ENCODE results near the gene NYAP1.
"Not testable (repeated sequence)": the region's sequence is repeated elsewhere in the genome, so short reads cannot be mapped to it uniquely, and the experiment has no call there.

NYAP1 gene

GRCh38 chr7:100500743-100501142 is 17.0 kb downstream of the NYAP1 start:
- H3K9me3 ChIP-seq (replicated peaks in 1 of 2; ENCODE audit: control insufficient read depth in 2 of 2, insufficient read depth in 1 of 2, low read depth in 1 of 2, low read length in 2 of 2); H3K18ac ChIP-seq (ENCODE audit: low read length); H4K91ac ChIP-seq (ENCODE audit: low read depth, low read length, poor library complexity); H2AK5ac ChIP-seq (ENCODE audit: low read depth, low read length); H3K4me2 ChIP-seq (ENCODE audit: insufficient read depth, low read length, poor library complexity, severe bottlenecking); H3K23ac ChIP-seq (ENCODE audit: low read depth, low read length, poor library complexity); H3K27me3 ChIP-seq (ENCODE audit: control insufficient read depth in 3 of 3, insufficient read depth in 3 of 3, low read depth in 1 of 3, low read length in 3 of 3); H3K9ac ChIP-seq (ENCODE audit: low read depth, low read length, poor library complexity); H3K4ac ChIP-seq (ENCODE audit: low read length); H3K79me1 ChIP-seq (ENCODE audit: low read depth, low read length); H2AFZ ChIP-seq (ENCODE audit: low read length); H3K27ac ChIP-seq (replicated peaks; ENCODE audit: low read length); H2BK15ac ChIP-seq (ENCODE audit: low read length); H3K36me3 ChIP-seq (replicated peaks in 1 of 2; ENCODE audit: control insufficient read depth in 2 of 2, insufficient read depth in 2 of 2, low read length in 2 of 2); H2BK120ac ChIP-seq (ENCODE audit: low read depth, low read length); DNase-seq (ENCODE audit: low spot score); H3K4me1 ChIP-seq (ENCODE audit: control insufficient read depth in 2 of 2, insufficient read depth in 1 of 2, low read depth in 1 of 2, low read length in 2 of 2); H4K8ac ChIP-seq (ENCODE audit: low read depth, low read length); H2BK12ac ChIP-seq (ENCODE audit: low read length); H2BK5ac ChIP-seq (ENCODE audit: low read length); H3K14ac ChIP-seq (ENCODE audit: low read length); H3K4me3 ChIP-seq (ENCODE audit: low read length in 2 of 2): not testable (repeated sequence)
- no CpG with 5 or more reads among the region's 2 CpGs for WGBS, 2 donors (ENCODE audit: extremely low coverage in 2 of 2, insufficient read length in 2 of 2, insufficient replicate concordance in 1 of 2)

GRCh38 chr7:100504031-100504430 is 20.3 kb downstream of the NYAP1 start:
- not testable (repeated sequence) for H2BK5ac ChIP-seq (ENCODE audit: low read length); H3K14ac ChIP-seq (ENCODE audit: low read length); H3K4me1 ChIP-seq (ENCODE audit: control insufficient read depth in 2 of 2, insufficient read depth in 1 of 2, low read depth in 1 of 2, low read length in 2 of 2); H2BK12ac ChIP-seq (ENCODE audit: low read length); H3K9me3 ChIP-seq (replicated peaks in 1 of 2; ENCODE audit: control insufficient read depth in 2 of 2, insufficient read depth in 1 of 2, low read depth in 1 of 2, low read length in 2 of 2); H4K8ac ChIP-seq (ENCODE audit: low read depth, low read length); H3K36me3 ChIP-seq (replicated peaks in 1 of 2; ENCODE audit: control insufficient read depth in 2 of 2, insufficient read depth in 2 of 2, low read length in 2 of 2); H3K4me2 ChIP-seq (ENCODE audit: insufficient read depth, low read length, poor library complexity, severe bottlenecking); H3K4ac ChIP-seq (ENCODE audit: low read length); H3K18ac ChIP-seq (ENCODE audit: low read length); H4K91ac ChIP-seq (ENCODE audit: low read depth, low read length, poor library complexity); H3K27ac ChIP-seq (replicated peaks; ENCODE audit: low read length); H2AFZ ChIP-seq (ENCODE audit: low read length); H2AK5ac ChIP-seq (ENCODE audit: low read depth, low read length); H2BK15ac ChIP-seq (ENCODE audit: low read length); H3K4me3 ChIP-seq (ENCODE audit: low read length in 2 of 2); H2BK120ac ChIP-seq (ENCODE audit: low read depth, low read length); H3K9ac ChIP-seq (ENCODE audit: low read depth, low read length, poor library complexity); H3K79me1 ChIP-seq (ENCODE audit: low read depth, low read length); H3K27me3 ChIP-seq (ENCODE audit: control insufficient read depth in 3 of 3, insufficient read depth in 3 of 3, low read depth in 1 of 3, low read length in 3 of 3); H3K23ac ChIP-seq (ENCODE audit: low read depth, low read length, poor library complexity); DNase-seq (ENCODE audit: low spot score)
- WGBS, 2 donors (ENCODE audit: extremely low coverage in 2 of 2, insufficient read length in 2 of 2, insufficient replicate concordance in 1 of 2) = no CpG with 5 or more reads among the region's 3 CpGs

GRCh38 chr7:100504887-100505611 is 21.3 kb downstream of the NYAP1 start:
- no peak overlapping the region for H3K23ac ChIP-seq (ENCODE audit: low read depth, low read length, poor library complexity)
- no peak overlapping the region for H2BK120ac ChIP-seq (ENCODE audit: low read depth, low read length)
- H4K8ac ChIP-seq (ENCODE audit: low read depth, low read length) = no peak overlapping the region
- no peak overlapping the region for H2BK15ac ChIP-seq (ENCODE audit: low read length)
- DNase-seq (ENCODE audit: low spot score) = no peak
- no peaks in the 10 kb centered on the region for H3K9me3 ChIP-seq (replicated peaks in 1 of 2; ENCODE audit: control insufficient read depth in 2 of 2, insufficient read depth in 1 of 2, low read depth in 1 of 2, low read length in 2 of 2)
- H4K91ac ChIP-seq (ENCODE audit: low read depth, low read length, poor library complexity) = no peak overlapping the region
- no peak overlapping the region for H3K4ac ChIP-seq (ENCODE audit: low read length)
- H3K18ac ChIP-seq (ENCODE audit: low read length) = no peak overlapping the region
- H3K27ac ChIP-seq (replicated peaks; ENCODE audit: low read length) = no peak overlapping the region
- no peak overlapping the region for H3K14ac ChIP-seq (ENCODE audit: low read length)
- H3K36me3 ChIP-seq (replicated peaks in 1 of 2; ENCODE audit: control insufficient read depth in 2 of 2, insufficient read depth in 2 of 2, low read length in 2 of 2) = no peaks in the 10 kb centered on the region
- H3K4me3 ChIP-seq (ENCODE audit: low read length in 2 of 2) = no peak overlapping the region
- no peak overlapping the region for H3K9ac ChIP-seq (ENCODE audit: low read depth, low read length, poor library complexity)
- H3K4me1 ChIP-seq (ENCODE audit: control insufficient read depth in 2 of 2, insufficient read depth in 1 of 2, low read depth in 1 of 2, low read length in 2 of 2) = peaks cover 0 to 3% of the 10 kb centered on the region in 2 donors
- H3K4me2 ChIP-seq (ENCODE audit: insufficient read depth, low read length, poor library complexity, severe bottlenecking) = no peak overlapping the region
- no peaks in the 10 kb centered on the region for H3K79me1 ChIP-seq (ENCODE audit: low read depth, low read length)
- WGBS, 2 donors (ENCODE audit: extremely low coverage in 2 of 2, insufficient read length in 2 of 2, insufficient replicate concordance in 1 of 2) = no CpG with 5 or more reads among the region's 9 CpGs
- H3K27me3 ChIP-seq (ENCODE audit: control insufficient read depth in 3 of 3, insufficient read depth in 3 of 3, low read depth in 1 of 3, low read length in 3 of 3) = no peaks in the 10 kb centered on the region
- no peak overlapping the region for H2BK12ac ChIP-seq (ENCODE audit: low read length)
- H2BK5ac ChIP-seq (ENCODE audit: low read length) = no peak overlapping the region
- H2AFZ ChIP-seq (ENCODE audit: low read length) = peak overlapping the region; percentile 46
- H2AK5ac ChIP-seq (ENCODE audit: low read depth, low read length) = no peak overlapping the region

GRCh38 chr7:100506356-100506923 is 22.7 kb downstream of the NYAP1 start:
- Histone ChIP-seq H2AK5ac (ENCODE audit: low read depth, low read length) (no peak overlapping the region), H4K8ac (ENCODE audit: low read depth, low read length) (no peak overlapping the region), H3K36me3 (replicated peaks in 1 of 2; ENCODE audit: control insufficient read depth in 2 of 2, insufficient read depth in 2 of 2, low read length in 2 of 2) (no peaks in the 10 kb centered on the region), H3K4me3 (ENCODE audit: low read length in 2 of 2) (no peak overlapping the region), H2BK120ac (ENCODE audit: low read depth, low read length) (no peak overlapping the region), H2BK15ac (ENCODE audit: low read length) (no peak overlapping the region), H3K4me1 (ENCODE audit: control insufficient read depth in 2 of 2, insufficient read depth in 1 of 2, low read depth in 1 of 2, low read length in 2 of 2) (peaks cover 0 to 3% of the 10 kb centered on the region in 2 donors), H2BK5ac (ENCODE audit: low read length) (no peak overlapping the region), H3K4ac (ENCODE audit: low read length) (no peak overlapping the region), H3K23ac (ENCODE audit: low read depth, low read length, poor library complexity) (no peak overlapping the region), H3K27ac (replicated peaks; ENCODE audit: low read length) (no peak overlapping the region), H2AFZ (ENCODE audit: low read length) (no peak overlapping the region), H3K4me2 (ENCODE audit: insufficient read depth, low read length, poor library complexity, severe bottlenecking) (no peak overlapping the region), H3K14ac (ENCODE audit: low read length) (no peak overlapping the region), H3K79me1 (ENCODE audit: low read depth, low read length) (no peaks in the 10 kb centered on the region), H3K27me3 (ENCODE audit: control insufficient read depth in 3 of 3, insufficient read depth in 3 of 3, low read depth in 1 of 3, low read length in 3 of 3) (no peaks in the 10 kb centered on the region), H2BK12ac (ENCODE audit: low read length) (no peak overlapping the region), H3K18ac (ENCODE audit: low read length) (no peak overlapping the region), H3K9me3 (replicated peaks in 1 of 2; ENCODE audit: control insufficient read depth in 2 of 2, insufficient read depth in 1 of 2, low read depth in 1 of 2, low read length in 2 of 2) (no peaks in the 10 kb centered on the region), H4K91ac (ENCODE audit: low read depth, low read length, poor library complexity) (no peak overlapping the region), H3K9ac (ENCODE audit: low read depth, low read length, poor library complexity) (no peak overlapping the region)
- DNase-seq (ENCODE audit: low spot score) = no peak
- no CpG with 5 or more reads among the region's 8 CpGs for WGBS, 2 donors (ENCODE audit: extremely low coverage in 2 of 2, insufficient read length in 2 of 2, insufficient replicate concordance in 1 of 2)
